ENCODE data around the gene AP2S1. TPM values are rescaled to one million over a fixed set of nuclear protein-coding genes. Genes with fewer than 3 reads are reported as not detected.
A peak's percentile ranks its signal among the peaks of the same experiment; 100 is the strongest.

The AP2S1 gene
- total and polyA plus RNA-seq, 12 donors: 68.7 to 192 (median 80.7) TPM

DNA sequence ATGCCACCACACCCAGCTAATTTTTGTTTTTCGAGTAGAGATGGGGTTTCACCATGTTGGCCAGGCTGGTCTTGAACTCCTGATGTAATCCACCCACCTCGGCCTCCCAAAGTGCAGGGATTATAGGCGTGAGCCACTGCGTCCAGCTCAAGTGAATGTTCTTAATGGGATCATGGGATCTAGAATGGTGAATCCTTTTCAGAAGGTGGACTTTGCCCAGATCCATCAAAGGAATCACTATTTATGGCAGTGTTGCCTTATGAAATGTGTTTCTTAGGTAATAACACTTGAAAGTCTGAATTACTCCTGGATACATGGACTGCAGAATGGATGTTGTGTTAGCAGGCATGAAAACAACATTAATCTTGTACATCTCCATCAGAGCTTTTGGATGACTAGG, 30.4 kb upstream of the AP2S1 start:
- WGBS, 2 donors: 95 to 99% methylated on average over 4 of the region's 4 CpGs
- intact Hi-C loops (cut with DNase I): no loop called here
- Histone ChIP-seq H3K4me1 (peaks cover 0 to 27% (median 18%) of the 10 kb centered on the region in 9 donors), H3K27me3 (no peaks in the 10 kb centered on the region), H3K4me3 (no peak overlapping the region), H3K9me3 (no peaks in the 10 kb centered on the region), H3K36me3 (peaks cover 0 to 4% (median 0%) of the 10 kb centered on the region in 9 donors), H3K27ac (no peak overlapping the region)
- TF ChIP-seq, protein P1, sequence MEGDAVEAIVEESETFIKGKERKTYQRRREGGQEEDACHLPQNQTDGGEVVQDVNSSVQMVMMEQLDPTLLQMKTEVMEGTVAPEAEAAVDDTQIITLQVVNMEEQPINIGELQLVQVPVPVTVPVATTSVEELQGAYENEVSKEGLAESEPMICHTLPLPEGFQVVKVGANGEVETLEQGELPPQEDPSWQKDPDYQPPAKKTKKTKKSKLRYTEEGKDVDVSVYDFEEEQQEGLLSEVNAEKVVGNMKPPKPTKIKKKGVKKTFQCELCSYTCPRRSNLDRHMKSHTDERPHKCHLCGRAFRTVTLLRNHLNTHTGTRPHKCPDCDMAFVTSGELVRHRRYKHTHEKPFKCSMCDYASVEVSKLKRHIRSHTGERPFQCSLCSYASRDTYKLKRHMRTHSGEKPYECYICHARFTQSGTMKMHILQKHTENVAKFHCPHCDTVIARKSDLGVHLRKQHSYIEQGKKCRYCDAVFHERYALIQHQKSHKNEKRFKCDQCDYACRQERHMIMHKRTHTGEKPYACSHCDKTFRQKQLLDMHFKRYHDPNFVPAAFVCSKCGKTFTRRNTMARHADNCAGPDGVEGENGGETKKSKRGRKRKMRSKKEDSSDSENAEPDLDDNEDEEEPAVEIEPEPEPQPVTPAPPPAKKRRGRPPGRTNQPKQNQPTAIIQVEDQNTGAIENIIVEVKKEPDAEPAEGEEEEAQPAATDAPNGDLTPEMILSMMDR (IDR thresholded peaks at IDR 0.05): no peak
- ATAC-seq (no peak), DNase-seq (no peak)

GRCh38 chr19:46880431-46880830, 29.8 kb upstream of the AP2S1 start:
- no peak overlapping the region for H3K27ac ChIP-seq
- ATAC-seq (no peak), DNase-seq (no peak)
- peaks cover 0 to 10% (median 0%) of the 10 kb centered on the region in 9 donors for H3K36me3 ChIP-seq
- no peaks in the 10 kb centered on the region for H3K9me3 ChIP-seq
- H3K4me1 ChIP-seq: peaks cover 0 to 27% (median 12%) of the 10 kb centered on the region in 9 donors
- TF ChIP-seq, protein P1 (IDR thresholded peaks at IDR 0.05): no peak
- H3K4me3 ChIP-seq: no peak overlapping the region
- WGBS, 2 donors: 100% methylated on average over 1 of the region's 1 CpG
- H3K27me3 ChIP-seq: no peaks in the 10 kb centered on the region
- intact Hi-C loops (cut with DNase I): no loop called here

- intact Hi-C loops (cut with DNase I): no loop called here
- 49 to 51% methylated on average over 9 of the region's 9 CpGs for WGBS, 2 donors
These were observed 28.1 kb upstream of the AP2S1 start for GRCh38 chr19:46878613-46879375.

DNA sequence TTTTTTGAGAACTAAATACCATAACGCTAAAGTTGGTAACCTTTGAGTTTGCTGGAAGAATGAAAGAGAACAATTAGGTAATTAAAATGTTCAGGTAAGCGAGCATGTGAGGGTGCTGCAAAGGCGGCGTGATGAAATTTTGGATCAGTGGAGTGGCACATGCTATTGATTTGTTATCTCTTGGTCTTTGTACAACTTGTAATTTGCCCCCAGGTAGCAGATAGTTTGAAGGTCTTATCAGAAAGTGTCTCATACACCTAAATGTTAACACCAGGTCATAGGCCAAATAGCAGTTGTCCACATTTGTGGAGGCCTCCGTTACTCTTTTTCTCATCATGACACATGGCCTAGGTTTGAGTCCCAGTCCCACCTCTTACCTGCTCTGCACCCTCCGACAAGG, 25.0 kb upstream of the AP2S1 start:
- TF ChIP-seq, protein P1 (IDR thresholded peaks at IDR 0.05): no peak
- Histone ChIP-seq H3K4me1 (peaks cover 0 to 18% (median 6%) of the 10 kb centered on the region in 9 donors), H3K36me3 (peaks cover 0 to 15% (median 0%) of the 10 kb centered on the region in 9 donors), H3K27me3 (no peaks in the 10 kb centered on the region), H3K27ac (no peak overlapping the region), H3K4me3 (no peak overlapping the region), H3K9me3 (no peaks in the 10 kb centered on the region)
- intact Hi-C loops (cut with DNase I): no loop called here
- DNase-seq: no peak
- WGBS, 2 donors: 92 to 97% methylated on average over 6 of the region's 6 CpGs
- no peak for ATAC-seq

More at GRCh38 chr19:46878613-46879375, 28.1 kb upstream of the AP2S1 start:
- Histone ChIP-seq H3K4me1 (peaks cover 0 to 27% (median 9%) of the 10 kb centered on the region in 9 donors), H3K27me3 (no peaks in the 10 kb centered on the region), H3K9me3 (no peaks in the 10 kb centered on the region), H3K27ac (no peak overlapping the region), H3K4me3 (no peak overlapping the region), H3K36me3 (peaks cover 0 to 15% (median 0%) of the 10 kb centered on the region in 9 donors)
- ATAC-seq: peak in 2 of 8 donors; percentile 31 to 42
- TF ChIP-seq, protein P1 (IDR thresholded peaks at IDR 0.05): no peak
- no peak for DNase-seq

Measured in heart right ventricle (tissue), 16 donors.